ENCODE data around the gene TRAPPC1.
A peak's percentile ranks its signal among the peaks of the same experiment; 100 is the strongest.

The TRAPPC1 gene

GRCh38 chr17:7915611-7916384 lies 15.9 kb downstream of the TRAPPC1 start, which contains the start of gene RNF227:
Gene RNF227, minus strand, starts transcription at chr17:7916289. Its CDS starts 94 bp downstream, at chr17:7916195.
- no peak for TF ChIP-seq CTCF (IDR thresholded peaks at IDR 0.05; ENCODE audit: borderline replicate concordance, insufficient read depth, low read depth, low read length)
- peak within 1 kb of the TSS; percentile 58 for H3K4me3 ChIP-seq (ENCODE audit: low read depth, low read length)

- H3K4me3 ChIP-seq (ENCODE audit: low read depth, low read length), result peak overlapping the region; percentile 58
- no peak for TF ChIP-seq CTCF (IDR thresholded peaks at IDR 0.05; ENCODE audit: borderline replicate concordance, insufficient read depth, low read depth, low read length)
Measured at GRCh38 chr17:7915179-7915610, 16.6 kb downstream of the TRAPPC1 start.

- H3K4me3 ChIP-seq (ENCODE audit: low read depth, low read length), result no peak overlapping the region
- TF ChIP-seq CTCF (IDR thresholded peaks at IDR 0.05; ENCODE audit: borderline replicate concordance, insufficient read depth, low read depth, low read length), result peak; percentile 71
Measured at GRCh38 chr17:7912927-7913524, 18.7 kb downstream of the TRAPPC1 start.

GRCh38 chr17:7911116-7911515 lies 20.6 kb downstream of the TRAPPC1 start:
- no peak for TF ChIP-seq CTCF (IDR thresholded peaks at IDR 0.05; ENCODE audit: borderline replicate concordance, insufficient read depth, low read depth, low read length)
- H3K4me3 ChIP-seq (ENCODE audit: low read depth, low read length), result no peak overlapping the region

- no peak overlapping the region for H3K4me3 ChIP-seq (ENCODE audit: low read depth, low read length)
- TF ChIP-seq CTCF (IDR thresholded peaks at IDR 0.05; ENCODE audit: borderline replicate concordance, insufficient read depth, low read depth, low read length), result no peak
Measured at GRCh38 chr17:7910711-7911110, 21.0 kb downstream of the TRAPPC1 start.

- no peak for TF ChIP-seq CTCF (IDR thresholded peaks at IDR 0.05; ENCODE audit: borderline replicate concordance, insufficient read depth, low read depth, low read length)
- H3K4me3 ChIP-seq (ENCODE audit: low read depth, low read length), result no peak overlapping the region
Measured at GRCh38 chr17:7910281-7910680, 21.5 kb downstream of the TRAPPC1 start.

- TF ChIP-seq CTCF (IDR thresholded peaks at IDR 0.05; ENCODE audit: borderline replicate concordance, insufficient read depth, low read depth, low read length), result no peak
- no peak overlapping the region for H3K4me3 ChIP-seq (ENCODE audit: low read depth, low read length)
Measured at GRCh38 chr17:7909089-7909488, 22.7 kb downstream of the TRAPPC1 start.

Data from GM12875 (cell line).